ENCODE results near the gene MATN1. TPM values are rescaled to one million over a fixed set of nuclear protein-coding genes. Genes with fewer than 3 reads are reported as not detected.

Gene MATN1
- total RNA-seq, 4 donors from 2014 or later = not detected

DNA sequence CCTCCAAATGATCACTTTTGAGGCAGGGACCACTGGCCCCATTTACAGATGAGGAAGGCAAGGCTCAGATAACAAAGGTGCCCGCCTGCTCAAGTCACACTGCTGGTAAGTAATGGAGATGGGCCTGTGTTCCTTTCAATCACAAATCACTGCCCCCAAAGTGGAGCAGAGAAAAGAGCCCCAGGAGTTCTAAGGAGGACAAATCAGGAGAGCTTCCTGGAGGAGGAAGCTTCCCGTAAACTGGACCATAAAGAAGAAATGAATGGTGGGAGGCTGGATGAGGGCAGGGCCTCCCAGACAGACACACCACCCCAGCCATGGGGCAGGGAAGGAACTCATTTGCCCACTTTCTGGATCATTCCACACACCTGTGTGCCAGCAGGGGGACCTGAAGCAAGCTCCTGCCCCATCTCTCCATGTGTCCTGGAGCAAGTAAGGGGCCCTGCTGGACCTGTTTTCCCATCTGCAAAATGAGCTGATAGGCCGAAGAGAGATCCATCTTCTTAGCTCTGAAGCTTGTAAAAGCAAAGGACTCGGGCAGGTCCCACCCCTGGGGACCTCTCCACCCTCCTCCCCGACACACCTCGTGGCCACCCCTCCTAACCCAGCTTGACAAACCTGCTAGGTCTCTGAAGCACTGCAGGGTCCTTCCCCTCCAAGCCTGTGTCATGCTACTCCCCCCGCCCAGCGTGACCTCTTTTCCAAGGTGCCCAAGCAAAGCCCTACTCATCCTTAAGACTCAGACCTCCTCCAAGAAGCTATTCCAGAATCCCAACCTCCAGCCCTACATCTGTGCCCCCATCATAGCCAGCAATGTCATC, 28.7 kb upstream of the MATN1 start:
- Histone ChIP-seq H3K27ac (peak overlapping the region; percentile 54 to 97 (median 78)), H3K36me3 (no peaks in the 10 kb centered on the region), H3K4me3 (peak overlapping the region in 1 of 4 donors; percentile 2), H3K27me3 (no peaks in the 10 kb centered on the region), H3K4me1 (peaks cover 0 to 56% (median 33%) of the 10 kb centered on the region in 4 donors), H3K9me3 (no peaks in the 10 kb centered on the region)
- no peak for TF ChIP-seq POLR2A (IDR thresholded peaks at IDR 0.05)
- TF ChIP-seq, protein P1, sequence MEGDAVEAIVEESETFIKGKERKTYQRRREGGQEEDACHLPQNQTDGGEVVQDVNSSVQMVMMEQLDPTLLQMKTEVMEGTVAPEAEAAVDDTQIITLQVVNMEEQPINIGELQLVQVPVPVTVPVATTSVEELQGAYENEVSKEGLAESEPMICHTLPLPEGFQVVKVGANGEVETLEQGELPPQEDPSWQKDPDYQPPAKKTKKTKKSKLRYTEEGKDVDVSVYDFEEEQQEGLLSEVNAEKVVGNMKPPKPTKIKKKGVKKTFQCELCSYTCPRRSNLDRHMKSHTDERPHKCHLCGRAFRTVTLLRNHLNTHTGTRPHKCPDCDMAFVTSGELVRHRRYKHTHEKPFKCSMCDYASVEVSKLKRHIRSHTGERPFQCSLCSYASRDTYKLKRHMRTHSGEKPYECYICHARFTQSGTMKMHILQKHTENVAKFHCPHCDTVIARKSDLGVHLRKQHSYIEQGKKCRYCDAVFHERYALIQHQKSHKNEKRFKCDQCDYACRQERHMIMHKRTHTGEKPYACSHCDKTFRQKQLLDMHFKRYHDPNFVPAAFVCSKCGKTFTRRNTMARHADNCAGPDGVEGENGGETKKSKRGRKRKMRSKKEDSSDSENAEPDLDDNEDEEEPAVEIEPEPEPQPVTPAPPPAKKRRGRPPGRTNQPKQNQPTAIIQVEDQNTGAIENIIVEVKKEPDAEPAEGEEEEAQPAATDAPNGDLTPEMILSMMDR (IDR thresholded peaks at IDR 0.05) = no peak
- no peak for DNase-seq

DNA sequence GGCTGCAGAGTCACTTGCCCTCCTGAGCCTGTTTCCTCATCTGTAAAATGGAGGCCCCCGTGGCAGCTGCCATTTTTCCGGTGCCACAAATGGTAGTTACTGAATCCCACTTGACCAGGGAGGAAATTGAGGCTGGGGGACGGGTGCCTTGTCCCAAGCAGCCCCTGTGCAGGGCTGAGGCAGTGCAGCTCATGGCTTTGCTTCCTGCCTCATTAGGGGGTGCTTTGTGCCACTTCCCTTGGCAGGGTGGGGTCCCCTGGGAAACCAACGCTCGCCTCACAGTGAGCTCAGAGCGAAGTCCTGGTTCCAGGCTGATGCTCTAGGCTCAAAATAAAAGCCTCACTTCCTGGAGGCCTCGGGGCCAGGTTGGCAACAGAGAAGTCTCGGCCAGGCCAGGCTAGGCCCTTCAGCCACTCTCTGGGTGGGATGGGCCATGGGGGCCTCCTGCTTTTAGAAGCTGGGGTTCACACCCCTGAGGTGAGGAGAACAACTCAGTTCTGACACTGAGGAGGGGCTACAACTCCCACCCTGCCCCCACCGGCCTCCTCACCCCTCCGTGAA, 27.4 kb upstream of the MATN1 start:
- H3K4me3 ChIP-seq = peak overlapping the region in 1 of 4 donors; percentile 13
- peak in 2 of 3 donors; percentile 89 to 92 for DNase-seq
- no peaks in the 10 kb centered on the region for H3K36me3 ChIP-seq
- no peaks in the 10 kb centered on the region for H3K27me3 ChIP-seq
- no peaks in the 10 kb centered on the region for H3K9me3 ChIP-seq
- TF ChIP-seq POLR2A (IDR thresholded peaks at IDR 0.05) = no peak
- TF ChIP-seq, protein P1 (IDR thresholded peaks at IDR 0.05) = no peak
- peaks cover 0 to 68% (median 42%) of the 10 kb centered on the region in 4 donors for H3K4me1 ChIP-seq
- peak overlapping the region; percentile 54 to 97 (median 78) for H3K27ac ChIP-seq

DNA sequence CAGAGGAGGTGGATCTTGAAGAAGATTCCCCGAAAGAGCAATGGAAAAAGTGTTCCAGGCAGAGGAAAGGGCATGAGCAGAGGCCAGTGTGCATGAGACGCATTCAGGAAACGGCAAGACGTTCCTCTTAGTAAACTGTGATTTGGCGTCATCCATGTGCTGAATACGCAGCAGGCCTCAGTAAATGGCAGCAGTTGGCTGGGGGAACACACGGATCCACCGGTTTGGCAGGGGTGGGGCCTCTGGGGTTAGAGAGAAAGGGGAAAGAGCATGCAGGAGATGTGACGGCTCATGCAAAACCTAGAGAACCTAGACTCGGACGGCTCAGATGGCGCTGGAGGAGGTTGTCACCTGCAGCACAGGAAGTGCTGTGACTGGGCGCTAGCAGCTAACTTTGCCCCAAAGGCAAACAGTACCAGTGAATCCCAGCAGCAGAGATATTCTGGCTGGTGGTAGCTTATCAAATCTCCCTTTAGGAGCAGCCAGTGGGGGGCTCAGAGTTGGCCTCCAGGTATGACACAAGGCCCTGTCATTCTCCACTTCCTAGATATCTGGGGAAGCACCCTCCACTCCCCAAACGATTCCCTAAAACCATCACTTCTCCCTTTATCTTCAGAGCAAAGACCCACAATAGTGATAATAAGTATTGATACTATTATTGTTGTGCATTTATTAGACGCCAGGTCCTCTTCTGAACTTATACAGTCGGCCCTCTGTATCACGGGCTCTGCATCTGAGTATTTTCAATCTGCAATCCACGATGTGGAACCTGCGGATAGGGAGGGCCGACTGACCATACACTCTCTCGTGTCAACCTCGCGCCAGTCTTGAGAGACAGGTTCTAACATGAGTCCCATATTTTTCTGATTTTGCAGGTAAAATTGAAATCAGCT, 26.6 kb upstream of the MATN1 start:
- peak in 2 of 3 donors; percentile 88 to 92 for DNase-seq
- Histone ChIP-seq H3K4me3 (peak overlapping the region in 1 of 4 donors; percentile 13), H3K9me3 (no peaks in the 10 kb centered on the region), H3K36me3 (no peaks in the 10 kb centered on the region), H3K27ac (peak overlapping the region; percentile 54 to 97 (median 82)), H3K4me1 (peaks cover 0 to 77% (median 51%) of the 10 kb centered on the region in 4 donors), H3K27me3 (no peaks in the 10 kb centered on the region)
- TF ChIP-seq POLR2A (IDR thresholded peaks at IDR 0.05) = no peak
- TF ChIP-seq, protein P1 (IDR thresholded peaks at IDR 0.05) = no peak

DNA sequence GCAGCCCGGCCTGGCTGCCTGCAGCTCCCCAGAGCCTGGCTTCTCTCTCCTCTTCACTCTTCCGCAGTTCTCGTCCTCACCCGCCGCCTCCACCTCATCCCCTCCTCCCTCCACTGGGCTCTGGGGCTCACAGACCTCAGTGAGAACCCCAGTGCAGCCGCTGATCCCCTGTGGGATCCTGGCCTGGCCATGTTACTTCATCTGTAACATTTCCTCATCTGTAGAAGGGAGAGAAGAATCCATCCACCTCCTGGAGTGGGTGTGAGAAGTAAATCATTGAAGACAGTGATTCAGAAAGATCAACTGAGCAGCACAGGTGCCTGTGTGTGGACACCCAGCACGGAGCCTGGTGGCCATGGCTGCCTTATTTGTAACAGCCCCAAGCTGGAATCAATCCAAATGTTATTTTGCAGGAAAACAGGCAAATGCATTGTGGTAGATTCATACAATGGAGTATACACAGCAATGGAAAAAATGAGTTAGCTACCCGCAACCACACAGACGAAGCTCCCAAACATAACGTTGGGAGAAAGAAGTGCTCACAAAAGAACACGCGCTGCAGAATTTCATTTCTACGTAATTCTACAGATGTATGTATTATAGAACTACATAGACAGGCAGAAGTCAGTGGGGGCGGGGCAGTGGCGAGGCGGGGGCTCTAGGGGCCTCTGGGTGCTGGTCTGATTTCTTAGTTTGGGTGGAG, 25.5 kb upstream of the MATN1 start:
- H3K27ac ChIP-seq = peak overlapping the region; percentile 55 to 97 (median 82)
- no peaks in the 10 kb centered on the region for H3K27me3 ChIP-seq
- peaks cover 0 to 87% (median 59%) of the 10 kb centered on the region in 4 donors for H3K4me1 ChIP-seq
- DNase-seq = no peak
- peak overlapping the region in 1 of 4 donors; percentile 14 for H3K4me3 ChIP-seq
- no peak for TF ChIP-seq POLR2A (IDR thresholded peaks at IDR 0.05)
- TF ChIP-seq, protein P1 (IDR thresholded peaks at IDR 0.05) = no peak
- no peaks in the 10 kb centered on the region for H3K9me3 ChIP-seq
- no peaks in the 10 kb centered on the region for H3K36me3 ChIP-seq

All from Peyer's patch (tissue), 4 donors.